ENCODE data around the gene FAXDC2. TPM values are rescaled to one million over a fixed set of nuclear protein-coding genes. Genes with fewer than 3 reads are reported as not detected.

The FAXDC2 gene
- total RNA-seq, 1 experiment from 2014 or later = 0.39 TPM

DNA sequence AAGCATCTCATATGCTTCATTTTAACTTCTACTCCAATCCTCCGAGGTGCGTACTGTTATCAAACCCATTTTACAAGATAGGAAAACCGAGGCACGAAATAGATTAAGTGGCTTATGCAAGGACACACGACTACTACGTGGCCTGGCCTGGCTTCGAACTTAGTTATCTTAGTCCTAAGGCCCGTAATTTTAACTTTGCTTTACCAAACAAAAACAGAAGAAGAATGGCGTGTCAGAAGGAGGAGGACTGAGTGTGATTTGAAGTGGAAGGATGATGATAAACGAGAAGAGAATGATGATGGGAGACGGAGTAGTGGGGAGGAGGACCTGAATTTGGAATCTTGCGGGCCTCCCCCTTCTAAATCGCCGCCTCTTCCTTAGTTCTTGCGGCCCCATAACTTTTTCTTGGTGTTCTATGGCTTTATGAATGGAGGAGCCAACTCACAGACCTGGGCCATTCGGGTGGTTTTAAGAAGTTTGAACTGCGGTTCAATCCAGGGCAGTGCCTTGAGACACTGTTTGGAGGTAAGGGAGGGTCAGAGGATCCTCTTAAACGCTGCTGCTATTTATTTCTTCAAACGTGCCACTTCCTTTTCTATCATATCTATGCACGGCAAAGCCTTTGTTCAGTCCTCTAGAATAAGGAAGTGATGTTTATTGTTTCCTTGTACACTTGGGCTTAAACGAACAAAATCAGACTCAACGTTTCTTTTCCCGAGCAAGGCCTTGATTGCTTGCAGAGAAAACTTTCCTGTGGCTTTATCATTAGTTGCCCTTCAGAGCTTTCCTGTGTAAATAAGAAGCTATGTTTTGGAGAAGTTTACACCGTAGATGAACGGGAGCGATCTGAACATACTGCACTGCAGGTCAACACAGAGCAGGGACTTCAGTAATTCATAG, 8.8 kb upstream of the FAXDC2 start:
- POLR2A ChIA-PET = no interaction called here
- ATAC-seq (no peak), DNase-seq (ENCODE audit: low read depth, low spot score) (no peak)
- no peaks in the 10 kb centered on the region for H3K27me3 ChIP-seq (ENCODE audit: control insufficient read depth, insufficient read depth, low read length)
- peaks cover 29% of the 10 kb centered on the region for H3K4me1 ChIP-seq (ENCODE audit: control insufficient read depth, insufficient read depth, low read length)
- TF ChIP-seq TCF7L2 (IDR thresholded peaks at IDR 0.05; ENCODE audit: low read depth, low read length) (no peak), POLR2AphosphoS5 (IDR thresholded peaks at IDR 0.05; ENCODE audit: low read depth, low read length) (no peak), SIN3A (IDR thresholded peaks at IDR 0.05; ENCODE audit: borderline replicate concordance, insufficient read depth, low read depth, low read length) (no peak)
- TF ChIP-seq, protein P1, sequence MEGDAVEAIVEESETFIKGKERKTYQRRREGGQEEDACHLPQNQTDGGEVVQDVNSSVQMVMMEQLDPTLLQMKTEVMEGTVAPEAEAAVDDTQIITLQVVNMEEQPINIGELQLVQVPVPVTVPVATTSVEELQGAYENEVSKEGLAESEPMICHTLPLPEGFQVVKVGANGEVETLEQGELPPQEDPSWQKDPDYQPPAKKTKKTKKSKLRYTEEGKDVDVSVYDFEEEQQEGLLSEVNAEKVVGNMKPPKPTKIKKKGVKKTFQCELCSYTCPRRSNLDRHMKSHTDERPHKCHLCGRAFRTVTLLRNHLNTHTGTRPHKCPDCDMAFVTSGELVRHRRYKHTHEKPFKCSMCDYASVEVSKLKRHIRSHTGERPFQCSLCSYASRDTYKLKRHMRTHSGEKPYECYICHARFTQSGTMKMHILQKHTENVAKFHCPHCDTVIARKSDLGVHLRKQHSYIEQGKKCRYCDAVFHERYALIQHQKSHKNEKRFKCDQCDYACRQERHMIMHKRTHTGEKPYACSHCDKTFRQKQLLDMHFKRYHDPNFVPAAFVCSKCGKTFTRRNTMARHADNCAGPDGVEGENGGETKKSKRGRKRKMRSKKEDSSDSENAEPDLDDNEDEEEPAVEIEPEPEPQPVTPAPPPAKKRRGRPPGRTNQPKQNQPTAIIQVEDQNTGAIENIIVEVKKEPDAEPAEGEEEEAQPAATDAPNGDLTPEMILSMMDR (IDR thresholded peaks at IDR 0.05) = no peak
- TF ChIP-seq, protein P2, sequence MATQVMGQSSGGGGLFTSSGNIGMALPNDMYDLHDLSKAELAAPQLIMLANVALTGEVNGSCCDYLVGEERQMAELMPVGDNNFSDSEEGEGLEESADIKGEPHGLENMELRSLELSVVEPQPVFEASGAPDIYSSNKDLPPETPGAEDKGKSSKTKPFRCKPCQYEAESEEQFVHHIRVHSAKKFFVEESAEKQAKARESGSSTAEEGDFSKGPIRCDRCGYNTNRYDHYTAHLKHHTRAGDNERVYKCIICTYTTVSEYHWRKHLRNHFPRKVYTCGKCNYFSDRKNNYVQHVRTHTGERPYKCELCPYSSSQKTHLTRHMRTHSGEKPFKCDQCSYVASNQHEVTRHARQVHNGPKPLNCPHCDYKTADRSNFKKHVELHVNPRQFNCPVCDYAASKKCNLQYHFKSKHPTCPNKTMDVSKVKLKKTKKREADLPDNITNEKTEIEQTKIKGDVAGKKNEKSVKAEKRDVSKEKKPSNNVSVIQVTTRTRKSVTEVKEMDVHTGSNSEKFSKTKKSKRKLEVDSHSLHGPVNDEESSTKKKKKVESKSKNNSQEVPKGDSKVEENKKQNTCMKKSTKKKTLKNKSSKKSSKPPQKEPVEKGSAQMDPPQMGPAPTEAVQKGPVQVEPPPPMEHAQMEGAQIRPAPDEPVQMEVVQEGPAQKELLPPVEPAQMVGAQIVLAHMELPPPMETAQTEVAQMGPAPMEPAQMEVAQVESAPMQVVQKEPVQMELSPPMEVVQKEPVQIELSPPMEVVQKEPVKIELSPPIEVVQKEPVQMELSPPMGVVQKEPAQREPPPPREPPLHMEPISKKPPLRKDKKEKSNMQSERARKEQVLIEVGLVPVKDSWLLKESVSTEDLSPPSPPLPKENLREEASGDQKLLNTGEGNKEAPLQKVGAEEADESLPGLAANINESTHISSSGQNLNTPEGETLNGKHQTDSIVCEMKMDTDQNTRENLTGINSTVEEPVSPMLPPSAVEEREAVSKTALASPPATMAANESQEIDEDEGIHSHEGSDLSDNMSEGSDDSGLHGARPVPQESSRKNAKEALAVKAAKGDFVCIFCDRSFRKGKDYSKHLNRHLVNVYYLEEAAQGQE (IDR thresholded peaks at IDR 0.05; ENCODE audit: insufficient read depth in 1 of 2, low read depth in 2 of 2, low read length in 1 of 2) = no peak
- in situ Hi-C loops (cut with HindIII; ENCODE audit: low pct_unique_long_range_greater_than_20kb, low sequenced_read_pairs) (no loop called here), intact Hi-C loops (cut with micrococcal nuclease; ENCODE audit: unreplicated experiment) (no loop called here)
- H3K9me3 ChIP-seq (ENCODE audit: control insufficient read depth, insufficient read depth, low read depth, low read length) = no peaks in the 10 kb centered on the region
- peak overlapping the region; percentile 64 to 95 for H3K4me3 ChIP-seq (ENCODE audit: low read depth in 2 of 2, low read length in 2 of 2)
- CTCF ChIA-PET = no interaction called here
- BruUV-seq (replicated peaks) = TSS peak; percentile 77
- peaks cover 3% of the 10 kb centered on the region for H3K36me3 ChIP-seq (ENCODE audit: control insufficient read depth, insufficient read depth, low read length)
- peak overlapping the region; percentile 97 for H3K27ac ChIP-seq (ENCODE audit: low read length)

DNA sequence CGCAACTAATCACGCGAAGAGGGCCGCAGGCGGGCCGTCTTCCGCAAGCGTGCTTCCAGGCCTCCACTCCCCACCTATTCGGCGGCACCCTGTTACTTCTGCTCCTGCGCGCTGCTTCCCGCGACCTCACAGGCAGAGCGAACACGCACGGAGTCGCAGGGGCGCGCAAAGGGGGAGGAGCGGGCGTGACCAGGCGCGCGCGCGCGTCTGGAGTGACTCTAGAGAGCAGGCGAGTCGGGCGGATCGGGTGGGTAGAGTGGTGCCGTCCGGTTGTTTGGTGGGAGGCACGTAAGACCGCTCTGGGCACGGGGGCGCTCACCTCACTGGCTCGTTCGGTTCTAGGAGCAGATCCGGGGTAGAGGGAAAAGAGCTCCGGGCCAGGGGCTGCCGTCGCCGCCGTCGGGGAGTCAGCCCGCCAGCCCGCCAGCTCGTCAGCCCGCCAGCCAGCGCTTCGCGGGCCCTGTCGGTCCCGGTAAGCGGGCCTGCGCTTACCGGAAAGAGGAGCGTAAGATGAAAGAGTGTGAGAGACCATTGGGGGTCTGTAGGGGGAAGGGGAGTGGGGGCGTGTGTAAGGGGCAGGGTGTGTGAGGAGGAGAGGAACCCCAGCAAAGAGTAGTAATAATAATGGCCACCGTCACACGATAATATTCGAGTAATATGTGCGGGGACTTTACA, 8.0 kb upstream of the FAXDC2 start, which contains the start of gene CNOT8:
Gene CNOT8 (plus strand): TSS at position 331 of the 675 bp plus-strand sequence. CDS start 4,652 bp downstream, outside the sequence.
- DNase-seq (ENCODE audit: low read depth, low spot score) = peak; percentile 87
- Histone ChIP-seq H3K4me1 (ENCODE audit: control insufficient read depth, insufficient read depth, low read length) (peaks cover 29% of the 10 kb centered on the region), H3K27ac (ENCODE audit: low read length) (peak within 1 kb of the TSS; percentile 97), H3K27me3 (ENCODE audit: control insufficient read depth, insufficient read depth, low read length) (no peaks in the 10 kb centered on the region), H3K4me3 (ENCODE audit: low read depth in 2 of 2, low read length in 2 of 2) (peak within 1 kb of the TSS; percentile 64 to 95), H3K9me3 (ENCODE audit: control insufficient read depth, insufficient read depth, low read depth, low read length) (no peaks in the 10 kb centered on the region), H3K36me3 (ENCODE audit: control insufficient read depth, insufficient read depth, low read length) (peaks cover 3% of the 10 kb centered on the region)
- in situ Hi-C loops (cut with HindIII; ENCODE audit: low pct_unique_long_range_greater_than_20kb, low sequenced_read_pairs) (no loop called here), intact Hi-C loops (cut with micrococcal nuclease; ENCODE audit: unreplicated experiment) (no loop called here)
- ChIA-PET POLR2A (no interaction called here), CTCF (no interaction called here)
- peak; percentile 60; the same call in 1 of the 2 replicates for TF ChIP-seq TCF7L2 (IDR thresholded peaks at IDR 0.05; ENCODE audit: low read depth, low read length)
- TF ChIP-seq, protein P2 (IDR thresholded peaks at IDR 0.05; ENCODE audit: insufficient read depth in 1 of 2, low read depth in 2 of 2, low read length in 1 of 2) = peak in 1 of 2 experiments; percentile 14; a peak in 1 of 4 replicates
- TF ChIP-seq, protein P1 (IDR thresholded peaks at IDR 0.05) = no peak
- TF ChIP-seq SIN3A (IDR thresholded peaks at IDR 0.05; ENCODE audit: borderline replicate concordance, insufficient read depth, low read depth, low read length) = peak; percentile 87; the same call in 1 of the 2 replicates
- peak; percentile 78; the same call in 1 of the 2 replicates for TF ChIP-seq POLR2AphosphoS5 (IDR thresholded peaks at IDR 0.05; ENCODE audit: low read depth, low read length)
- peak; percentile 89 for ATAC-seq
- no TSS peak for BruUV-seq (replicated peaks)
